Endothelial cell of umbilical vein (primary cell): ENCODE measurements around the gene DIP2C. TPM values are rescaled to one million over a fixed set of nuclear protein-coding genes. Genes with fewer than 3 reads are reported as not detected.

ENCODE experiments used
- BruUV-seq: library from RNA; stranded (reverse); fragments of 400-500 nt; replicated peaks from 2 replicates; lab custom pipeline; 2021; lab: Mats Ljungman, UMichigan
- CTCF ChIA-PET: fragments of 300-600, 350-600 bp; sonication (Branson Sonifier 250); formaldehyde crosslinking; loops from one replicate; lab custom pipeline; 2021; ENCODE audit warnings: antibody characterized with exemption, inconsistent platforms; lab: Charles Lee
- POLR2A ChIA-PET: fragments of 300-600, 350-600 bp; sonication (Branson Sonifier 250); formaldehyde crosslinking; loops from one replicate; lab custom pipeline; 2021; ENCODE audit warnings: antibody characterized with exemption, inconsistent platforms; lab: Charles Lee
- DNase-seq: peaks from one replicate; pipeline ENCODE4 v3.0.0-alpha.2; 2011; ENCODE audit warnings: low read depth, low spot score
- FAIRE-seq: peaks from 2 replicates; lab custom pipeline; 2011; peaks lifted over from hg19 to GRCh38; lab: Jason Lieb, UNC
- H2AFZ ChIP-seq: 2 replicates; pipeline ENCODE4 v1.6.0; 2012; ENCODE audit warnings: low read depth, low read length, control low read depth, inconsistent platforms
- H3K27ac ChIP-seq: 2 replicates; pipeline ENCODE4 v1.5.1; 2011; ENCODE audit warnings: low read depth, mild to moderate bottlenecking, control low read depth, low read length, moderate library complexity; ENCODE audit not compliant: insufficient read depth
- H3K27me3 ChIP-seq, 2 experiments: 2 replicates each; pipeline versions ENCODE4 v1.6.0 to v1.6.1; 2011; ENCODE audit warnings: low read length in 2 of 2, mixed read lengths in 1 of 2; ENCODE audit not compliant: control insufficient read depth in 2 of 2, insufficient read depth in 2 of 2
- H3K36me3 ChIP-seq, 2 experiments: 2 replicates in 1 of 2; 3 replicates in 1 of 2; pipeline ENCODE4 v1.5.1; 2011; ENCODE audit warnings: low read length in 2 of 2, mild to moderate bottlenecking in 1 of 2, moderate library complexity in 1 of 2; ENCODE audit not compliant: control insufficient read depth in 2 of 2, insufficient read depth in 2 of 2; ENCODE audit errors: extremely low read depth in 1 of 2
- H3K4me1 ChIP-seq: 3 replicates; pipeline ENCODE4 v1.5.1; 2011; ENCODE audit warnings: mild to moderate bottlenecking, low read length; ENCODE audit not compliant: control insufficient read depth, insufficient read depth; ENCODE audit errors: extremely low read depth
- H3K4me2 ChIP-seq: 2 replicates; pipeline ENCODE4 v1.6.1; 2011; ENCODE audit warnings: low read length, control low read depth, mixed read lengths; ENCODE audit not compliant: insufficient read depth
- H3K4me3 ChIP-seq, 3 experiments: fragments of 200-600 bp in 1 of 3; sonication (generic), shearing (Covaris generic) in 1 of 3; replicated peaks in 1 of 3; 2 replicates each; pipeline ENCODE4 v1.5.1; 2011 to 2016; ENCODE audit warnings: control low read depth in 3 of 3, low read length in 3 of 3, mild to moderate bottlenecking in 2 of 3, inconsistent platforms in 1 of 3, low read depth in 1 of 3, moderate library complexity in 1 of 3; ENCODE audit not compliant: insufficient read depth in 1 of 3
- H3K79me2 ChIP-seq: 2 replicates; pipeline ENCODE4 v1.6.0; 2012; ENCODE audit warnings: low read length, inconsistent platforms; ENCODE audit not compliant: control insufficient read depth, insufficient read depth
- H3K9ac ChIP-seq: replicated peaks from 2 replicates; pipeline ENCODE3; 2011; ENCODE audit warnings: low read length, control low read depth; ENCODE audit not compliant: insufficient read depth; ENCODE audit errors: extremely low read depth
- H3K9me1 ChIP-seq: replicated peaks from 3 replicates; pipeline ENCODE4 v1.6.0; 2011; ENCODE audit warnings: mild to moderate bottlenecking, low read length; ENCODE audit not compliant: control insufficient read depth, insufficient read depth; ENCODE audit errors: extremely low read depth
- H3K9me3 ChIP-seq: replicated peaks from 2 replicates; pipeline ENCODE4 v1.5.1; 2012; ENCODE audit warnings: low read length, inconsistent platforms; ENCODE audit not compliant: control insufficient read depth, insufficient read depth
- H4K20me1 ChIP-seq: replicated peaks from 2 replicates; pipeline ENCODE3; 2011; ENCODE audit warnings: mild to moderate bottlenecking, low read length; ENCODE audit not compliant: control insufficient read depth, insufficient read depth; ENCODE audit errors: extremely low read depth
- CTCF ChIP-seq, 2 donors: IDR thresholded peaks; 1 replicate in 1 of 2; 2 replicates in 1 of 2; pipeline ENCODE4 v1.5.1; 2011; ENCODE audit warnings: low read length in 2 of 2, mild to moderate bottlenecking in 2 of 2, moderate library complexity in 2 of 2, control low read depth in 1 of 2, inconsistent platforms in 1 of 2, low read depth in 1 of 2; ENCODE audit not compliant: insufficient read depth in 1 of 2; ENCODE audit errors: extremely low read depth in 1 of 2
- EZH2 ChIP-seq: IDR thresholded peaks from 2 replicates; pipeline ENCODE4 v1.6.1; 2012; ENCODE audit warnings: borderline replicate concordance, low read depth, mild to moderate bottlenecking, moderate library complexity, low read length, inconsistent platforms; ENCODE audit not compliant: severe bottlenecking
- FOS ChIP-seq: IDR thresholded peaks from 2 replicates; pipeline ENCODE4 v1.6.1; 2011; ENCODE audit warnings: mild to moderate bottlenecking, low read length, moderate library complexity, borderline replicate concordance; ENCODE audit not compliant: insufficient read depth
- GATA2 ChIP-seq: IDR thresholded peaks from 2 replicates; pipeline ENCODE4 v1.7.0; 2011; ENCODE audit warnings: low read depth, mild to moderate bottlenecking, moderate library complexity, mixed read lengths, low read length; ENCODE audit not compliant: insufficient read length, insufficient read depth
- JUN ChIP-seq: IDR thresholded peaks from 2 replicates; pipeline ENCODE4 v1.6.1; 2011; ENCODE audit warnings: borderline replicate concordance, low read depth; ENCODE audit not compliant: insufficient read length, insufficient read depth
- MAX ChIP-seq: IDR thresholded peaks from 2 replicates; pipeline ENCODE4 v1.6.1; 2011; ENCODE audit not compliant: insufficient read depth, insufficient read length
- MYC ChIP-seq: IDR thresholded peaks from one replicate; pipeline ENCODE4 v1.6.1; 2011; ENCODE audit warnings: mild to moderate bottlenecking, low read depth, low read length
- POLR2A ChIP-seq: IDR thresholded peaks from 2 replicates; pipeline ENCODE4 v1.6.1; 2012; ENCODE audit warnings: low read depth, mild to moderate bottlenecking, control low read depth, low read length
- POLR2AphosphoS5 ChIP-seq: IDR thresholded peaks from 2 replicates; pipeline ENCODE4 v1.6.1; 2012; ENCODE audit warnings: low read depth, mild to moderate bottlenecking, control low read depth, low read length, moderate library complexity; ENCODE audit not compliant: insufficient read depth
- dilution Hi-C: fragments of 300-500 bp; cut with MboI; formaldehyde crosslinking; loops from one replicate; pipeline ENCODE4 v1.15.0; 2019; ENCODE audit warnings: low sequenced_read_pairs; ENCODE audit not compliant: extremely low pct_ligation_motif_present
- intact Hi-C: fragments of 100-400 bp; cut with micrococcal nuclease; formaldehyde crosslinking; loops from one replicate; pipeline ENCODE4 v1.10.0; 2022
- polyA plus RNA-seq, 4 experiments: library from polyadenylated mRNA; depleted of rRNA in 3 of 4; stranded (reverse) in 3 of 4; unstranded in 1 of 4; fragments of >200 nt; gene quantifications; 2 replicates each; pipeline versions ENCODE4 v1.2.1 to v1.2.3, GENCODE V29; 2011 to 2012; ENCODE audit warnings: missing spikeins in 1 of 4
- total RNA-seq: library from RNA; stranded (reverse); gene quantifications from 2 replicates; pipeline ENCODE4 v1.2.3, GENCODE V29; 2021

Gene DIP2C
- total and polyA plus RNA-seq, 2 donors (not counting 3 experiments of a cell fraction or from before 2014, with no cell fraction given), result 3.6 to 10.7 TPM

GRCh38 chr10:339038-339391 is 350.5 kb downstream of the DIP2C start:
- Histone ChIP-seq H3K79me2 (no peaks in the 10 kb centered on the region), H3K9me3 (no peaks in the 10 kb centered on the region), H3K27me3 (no peaks in the 10 kb centered on the region), H3K4me1 (no peaks in the 10 kb centered on the region), H3K36me3 (no peaks in the 10 kb centered on the region), H2AFZ (no peak overlapping the region), H4K20me1 (no peaks in the 10 kb centered on the region), H3K9ac (no peak overlapping the region), H3K4me2 (no peak overlapping the region), H3K27ac (no peak overlapping the region), H3K9me1 (no peaks in the 10 kb centered on the region), H3K4me3 (no peak overlapping the region)
- dilution Hi-C loops (no loop called here), intact Hi-C loops (no loop called here)
- FAIRE-seq (no peak), DNase-seq (no peak)
- BruUV-seq, result no TSS peak
- ChIA-PET CTCF (no interaction called here), POLR2A (no interaction called here)
- TF ChIP-seq POLR2AphosphoS5, result no peak
- no peak for TF ChIP-seq JUN
- no peak for TF ChIP-seq MAX
- TF ChIP-seq CTCF (IDR thresholded peaks at IDR 0.05; ENCODE audit: extremely low read depth in 1 of 2, insufficient read depth in 1 of 2, low read depth in 1 of 2, low read length in 2 of 2), result no peak
- no peak for TF ChIP-seq FOS
- TF ChIP-seq MYC, result no peak
- no peak for TF ChIP-seq POLR2A
- no peak for TF ChIP-seq EZH2
- no peak for TF ChIP-seq GATA2
